Pancreas (tissue), 10 donors: ENCODE measurements around the gene TCP11. TPM values are rescaled to one million over a fixed set of nuclear protein-coding genes. Genes with fewer than 3 reads are reported as not detected.

Experiments
- ATAC-seq, 4 donors: fragments of 200-7000 bp; cut with Tn5 transposase; one replicate each; pipeline versions ENCODE4 v1.8.0 to v1.9.1; 2020; ENCODE audit warnings: mild to moderate bottlenecking in 4 of 4, moderate library complexity in 4 of 4
- DNase-seq, 6 donors: peaks; one replicate each; pipeline ENCODE4 v3.0.0-alpha.2; 2020
- FAIRE-seq: peaks from 2 replicates; lab custom pipeline; 2012; peaks lifted over from hg19 to GRCh38; lab: Jason Lieb, UNC
- H3K27ac ChIP-seq, 4 donors: fragments of 200-600 bp; sonication (generic); 1 replicate in 3 of 4; 2 replicates in 1 of 4; pipeline versions ENCODE4 v1.5.0 to v1.8.0; 2020
- H3K27me3 ChIP-seq, 4 donors: fragments of 200-600 bp; one replicate each; pipeline ENCODE4 v1.8.0; 2021
- H3K36me3 ChIP-seq, 3 donors: fragments of 200-600 bp; sonication (generic) in 1 of 3; one replicate each; pipeline versions ENCODE4 v1.5.0 to v1.8.0; 2020 to 2021
- H3K4me1 ChIP-seq, 3 donors: fragments of 200-600 bp; one replicate each; pipeline ENCODE4 v1.8.0; 2021
- H3K4me3 ChIP-seq, 4 donors: fragments of 200-600 bp; sonication (generic) in 2 of 4; one replicate each; pipeline versions ENCODE4 v1.5.0 to v1.8.0; 2020 to 2021
- H3K9me3 ChIP-seq, 4 donors: fragments of 200-600 bp; one replicate each; pipeline ENCODE4 v1.8.0; 2021
- CTCF ChIP-seq, 4 donors: fragments of 200-600 bp; sonication (generic) in 3 of 4; IDR thresholded peaks; one replicate each; pipeline versions ENCODE4 v1.5.0 to v1.8.0; 2021; ENCODE audit warnings: antibody characterized with exemption in 4 of 4
- WGBS, 2 donors: extraction: QIAGEN DNeasy Blood & Tissue Kit; methylation state at CpG; one replicate each; pipeline ENCODE4 v1.1.7; 2013; 5-methylcytosine and 5-hydroxymethylcytosine counted together
- intact Hi-C, 3 donors: fragments of 100-400 bp; cut with DNase I; formaldehyde crosslinking; loops; one replicate each; pipeline versions ENCODE4 v1.11.1 to v1.14.2; 2022
- polyA plus RNA-seq, 2 donors: library from polyadenylated mRNA; stranded (reverse); fragments of 200-250 nt; gene quantifications; one replicate each; pipeline ENCODE4 v1.2.3, GENCODE V29; 2013
- total RNA-seq, 6 donors: library from RNA; stranded (reverse); fragmentation: NEBNext Ultra II Directional in 4 of 6; extraction: Animal tissue kit (Norgen Biotek cat#: 25700) in 4 of 6; gene quantifications; one replicate each; pipeline versions ENCODE4 v1.2.1 to v1.2.4, GENCODE V29; 2021 to 2023
- donor health status: healthy with polysubstance abuse.
- donor health status: DM: no; HTN: no; CAD: no; lungs with moderate emphysema.
- donor health status: DM: no; HTN: no; CAD: no.
- donor health status: control.
- donor health status: control.
- donor health status: Bipolar disorder and iron deficiency.
- donor health status: DM: yes; HTN: yes; CAD: no.
- donor health status: DM: no; HTN: no; CAD: no.
- donor health status: DM: no; HTN: no; CAD: no.
- donor health status: DM: yes; HTN: yes; CAD: no.

The TCP11 gene
- total and polyA plus RNA-seq, 8 donors = 0.14 to 0.34 TPM; not detected in 6

- Histone ChIP-seq H3K27ac (no peak overlapping the region), H3K27me3 (no peaks in the 10 kb centered on the region), H3K4me3 (no peak overlapping the region), H3K4me1 (no peaks in the 10 kb centered on the region), H3K9me3 (no peaks in the 10 kb centered on the region), H3K36me3 (peaks cover 0 to 52% (median 13%) of the 10 kb centered on the region in 3 donors)
- FAIRE-seq (no peak), ATAC-seq (peak in 2 of 4 donors; percentile 16 to 23), DNase-seq (peak in 2 of 6 donors; percentile 36 to 47)
- WGBS, 2 donors = 89 to 90% methylated on average over 21 of the region's 21 CpGs
- no peak for TF ChIP-seq CTCF (IDR thresholded peaks at IDR 0.05)
- intact Hi-C loops = no loop called here
These were observed 60.2 kb downstream of the TCP11 start for GRCh38 chr6:35080821-35081425.

DNA sequence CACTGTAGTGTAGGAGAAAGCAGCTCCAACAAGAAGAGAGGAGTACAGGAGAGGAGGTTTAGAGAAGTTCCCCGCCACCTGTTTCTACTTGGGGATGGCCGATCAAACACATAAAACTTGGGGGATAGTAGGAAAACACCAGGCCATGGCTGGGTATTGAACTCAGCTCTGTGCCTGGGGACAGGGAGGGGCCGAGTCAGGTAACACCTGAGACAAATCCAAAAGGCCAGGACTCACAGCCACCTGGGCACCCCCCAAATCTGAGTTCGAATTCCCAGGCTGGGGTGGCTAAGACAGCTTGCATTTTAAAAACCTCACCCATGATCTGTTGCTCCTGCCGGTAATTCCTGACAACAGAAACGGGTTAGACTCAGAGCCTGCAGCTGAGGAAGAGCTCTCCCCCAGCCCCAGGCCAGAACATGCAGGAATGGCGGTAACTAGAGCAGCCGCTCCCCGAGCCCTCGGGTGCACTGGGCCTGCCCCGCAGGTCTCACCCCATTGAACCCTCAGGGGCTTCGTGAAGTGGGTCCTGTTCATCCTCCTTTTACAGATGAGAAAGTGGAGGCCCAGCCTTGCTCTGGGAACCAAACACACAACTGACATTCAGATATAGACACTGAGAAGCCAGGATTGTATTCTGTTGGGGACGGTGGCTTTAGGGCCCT, 61.0 kb downstream of the TCP11 start:
- H3K9me3 ChIP-seq = no peaks in the 10 kb centered on the region
- TF ChIP-seq CTCF (IDR thresholded peaks at IDR 0.05) = no peak
- H3K4me1 ChIP-seq = no peaks in the 10 kb centered on the region
- H3K36me3 ChIP-seq = peaks cover 0 to 52% (median 8%) of the 10 kb centered on the region in 3 donors
- intact Hi-C loops = no loop called here
- H3K27ac ChIP-seq = no peak overlapping the region
- 90 to 95% methylated on average over 13 of the region's 13 CpGs for WGBS, 2 donors
- H3K4me3 ChIP-seq = no peak overlapping the region
- DNase-seq = peak in 1 of 6 donors; percentile 35
- ATAC-seq = no peak
- FAIRE-seq = no peak
- H3K27me3 ChIP-seq = no peaks in the 10 kb centered on the region

DNA sequence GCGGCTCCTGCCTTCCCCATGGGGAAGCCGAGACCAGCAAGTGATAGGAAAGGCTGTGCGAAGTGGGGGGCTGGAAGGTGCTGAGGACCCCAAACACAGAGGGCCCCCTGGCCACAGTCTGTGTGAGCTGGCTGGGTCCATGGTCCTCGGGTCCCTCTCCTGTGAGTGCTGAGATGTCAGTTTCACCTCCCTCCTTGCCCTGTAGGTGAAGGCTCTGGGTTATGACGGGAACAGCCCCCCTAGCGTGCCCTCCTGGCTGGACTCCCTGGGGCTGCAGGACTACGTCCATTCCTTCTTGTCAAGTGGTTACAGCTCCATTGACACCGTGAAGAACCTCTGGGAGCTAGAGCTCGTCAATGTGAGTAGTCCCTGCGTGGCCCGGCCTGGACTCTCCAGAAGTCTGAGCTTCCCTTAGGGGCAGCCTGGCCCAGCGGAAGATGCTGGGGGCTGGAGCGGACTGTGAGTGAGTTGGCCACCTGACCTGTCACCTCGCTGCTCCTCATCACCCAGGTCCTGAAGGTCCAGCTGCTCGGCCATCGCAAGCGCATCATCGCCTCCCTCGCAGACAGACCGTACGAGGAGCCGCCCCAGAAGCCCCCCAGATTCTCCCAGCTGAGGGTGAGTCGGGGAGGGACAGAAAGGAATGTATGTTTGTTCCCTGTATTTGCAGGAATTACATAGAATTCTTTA, 61.7 kb downstream of the TCP11 start:
- DNase-seq (peak in 2 of 6 donors; percentile 35 to 43), ATAC-seq (no peak), FAIRE-seq (no peak)
- intact Hi-C loops = no loop called here
- Histone ChIP-seq H3K27ac (no peak overlapping the region), H3K9me3 (no peaks in the 10 kb centered on the region), H3K4me1 (no peaks in the 10 kb centered on the region), H3K27me3 (no peaks in the 10 kb centered on the region), H3K4me3 (no peak overlapping the region), H3K36me3 (peaks cover 0 to 46% (median 8%) of the 10 kb centered on the region in 3 donors)
- no peak for TF ChIP-seq CTCF (IDR thresholded peaks at IDR 0.05)
- WGBS, 2 donors = 91 to 93% methylated on average over 23 of the region's 23 CpGs

- WGBS, 2 donors = 94 to 99% methylated on average over 10 to 11 of the region's 11 CpGs
- Histone ChIP-seq H3K36me3 (peaks cover 0 to 41% (median 5%) of the 10 kb centered on the region in 3 donors), H3K27me3 (no peaks in the 10 kb centered on the region), H3K4me3 (no peak overlapping the region), H3K9me3 (no peaks in the 10 kb centered on the region), H3K27ac (no peak overlapping the region), H3K4me1 (no peaks in the 10 kb centered on the region)
- ATAC-seq (no peak), DNase-seq (peak in 2 of 6 donors; percentile 46 to 53), FAIRE-seq (no peak)
- intact Hi-C loops = no loop called here
- TF ChIP-seq CTCF (IDR thresholded peaks at IDR 0.05) = no peak
These were observed 62.2 kb downstream of the TCP11 start for GRCh38 chr6:35078896-35079295.
